Esophagus muscularis mucosa (tissue), 4 donors: ENCODE results near the gene UBE2M.

Source experiments
- CTCF ChIP-seq, 3 experiments: fragments of 200-600 bp in 2 of 3; fragments of 450-650 bp in 1 of 3; sonication (generic) in 2 of 3; IDR thresholded peaks; one replicate each; pipeline ENCODE4 v1.5.1; 2017 to 2019; ENCODE audit warnings: antibody characterized with exemption in 3 of 3, mild to moderate bottlenecking in 2 of 3, moderate library complexity in 1 of 3
- EP300 ChIP-seq: sonication (generic); formaldehyde crosslinking; IDR thresholded peaks from one replicate; pipeline ENCODE4 v1.6.1; 2017; ENCODE audit warnings: antibody characterized with exemption
- POLR2A ChIP-seq: fragments of 450-650 bp; IDR thresholded peaks from one replicate; pipeline ENCODE4 v1.6.1; 2017; ENCODE audit warnings: antibody characterized with exemption, moderate library complexity, mild to moderate bottlenecking, low read depth
- POLR2AphosphoS5 ChIP-seq, 2 donors: sonication (generic); formaldehyde crosslinking; IDR thresholded peaks; one replicate each; pipeline ENCODE4 v1.6.1; 2017; ENCODE audit warnings: antibody characterized with exemption in 2 of 2

GRCh38 chr19:58511353-58512208 lies 46.8 kb downstream of the UBE2M start, which contains the start of gene SLC27A5:
- TF ChIP-seq CTCF (IDR thresholded peaks at IDR 0.05) (no peak), POLR2AphosphoS5 (IDR thresholded peaks at IDR 0.05) (no peak), EP300 (no peak), POLR2A (no peak)
